GM12874 (cell line): ENCODE results near the gene C16orf92.

Experiments
- CTCF ChIP-seq: IDR thresholded peaks from 2 replicates; pipeline ENCODE4 v1.5.1; 2011; ENCODE audit warnings: low read depth, mild to moderate bottlenecking, control low read depth, low read length, moderate library complexity; ENCODE audit not compliant: insufficient read depth

The C16orf92 gene

GRCh38 chr16:30069611-30070462, 46.8 kb downstream of the C16orf92 start:
- no peak for TF ChIP-seq CTCF

GRCh38 chr16:30070490-30070889, 47.5 kb downstream of the C16orf92 start:
- TF ChIP-seq CTCF, result no peak
